NCI-H1417 (cell line): ENCODE measurements around the gene SPAAR.
A peak's percentile ranks its signal among the peaks of the same experiment; 100 is the strongest.

ENCODE experiments used
- DNase-seq, 3 experiments: peaks; one replicate each; lab custom pipeline; 2025; lab: John Stamatoyannopoulos, UW

Gene SPAAR

GRCh38 chr9:35948451-35948850 lies 39.2 kb downstream of the SPAAR start:
- DNase-seq = no peak

GRCh38 chr9:35948901-35949318 lies 39.6 kb downstream of the SPAAR start:
- no peak for DNase-seq

GRCh38 chr9:35951736-35952135 lies 42.4 kb downstream of the SPAAR start:
- DNase-seq = no peak

GRCh38 chr9:35952526-35953191 lies 43.4 kb downstream of the SPAAR start:
- no peak for DNase-seq

GRCh38 chr9:35954942-35955546 lies 45.8 kb downstream of the SPAAR start:
- DNase-seq = peak; percentile 13 to 74 (median 64)

- DNase-seq = no peak
Observed at GRCh38 chr9:35956651-35957050, 47.4 kb downstream of the SPAAR start.

- DNase-seq = no peak
Observed at GRCh38 chr9:35958104-35958837, 49.0 kb downstream of the SPAAR start, which contains the start of gene OR2S2. Gene OR2S2 (minus strand): TSS chr9:35958154. CDS start chr9:35958098, 56 bp downstream.

GRCh38 chr9:35960039-35960655 lies 50.9 kb downstream of the SPAAR start:
- no peak for DNase-seq
